GM19328 (cell line): ENCODE data around the gene STK32C.

Experiments used
- ATAC-seq: cut with Tn5 transposase; IDR thresholded peaks from one replicate; pipeline ENCODE4 v1.9.1; 2021; ENCODE audit warnings: mild to moderate bottlenecking, moderate library complexity; ENCODE audit not compliant: unreplicated experiment

Gene STK32C

GRCh38 chr10:132189016-132189415 is 118.7 kb downstream of the STK32C start:
- ATAC-seq, result no peak

GRCh38 chr10:132188331-132188730 is 119.4 kb downstream of the STK32C start:
- ATAC-seq, result no peak

GRCh38 chr10:132187430-132188138 is 120.2 kb downstream of the STK32C start:
- ATAC-seq, result no peak

GRCh38 chr10:132186488-132187429 is 121.0 kb downstream of the STK32C start, which contains the start of gene DPYSL4:
TSS of gene DPYSL4 (plus strand) at chr10:132186948. CDS start at chr10:132187064, 116 bp downstream.
- ATAC-seq, result no peak

- ATAC-seq, result no peak
Measured at GRCh38 chr10:132185601-132186487, 121.9 kb downstream of the STK32C start.

- no peak for ATAC-seq
Measured at GRCh38 chr10:132184816-132185593, 122.7 kb downstream of the STK32C start.

- ATAC-seq, result no peak
Measured at GRCh38 chr10:132183046-132183445, 124.7 kb downstream of the STK32C start.

GRCh38 chr10:132182591-132182990 is 125.2 kb downstream of the STK32C start:
- ATAC-seq, result no peak

GRCh38 chr10:132181691-132182425 is 125.9 kb downstream of the STK32C start:
- ATAC-seq, result no peak

GRCh38 chr10:132180736-132181135 is 127.0 kb downstream of the STK32C start:
- no peak for ATAC-seq

GRCh38 chr10:132179551-132180392 is 128.0 kb downstream of the STK32C start:
- no peak for ATAC-seq

- ATAC-seq, result no peak
Measured at GRCh38 chr10:132178672-132179545, 128.8 kb downstream of the STK32C start.

GRCh38 chr10:132178046-132178445 is 129.7 kb downstream of the STK32C start:
- ATAC-seq, result no peak

- ATAC-seq, result no peak
Measured at GRCh38 chr10:132176623-132177500, 130.9 kb downstream of the STK32C start.

GRCh38 chr10:132175907-132176581 is 131.7 kb downstream of the STK32C start:
- no peak for ATAC-seq

- no peak for ATAC-seq
Measured at GRCh38 chr10:132175408-132175807, 132.3 kb downstream of the STK32C start.
